GM10248 (cell line): Measurements from ENCODE around the gene BTRC.

Experiments
- CTCF ChIA-PET: fragments of 300-600 bp; sonication (Branson Sonifier 250); formaldehyde crosslinking; extraction: SDS; loops from one replicate; lab custom pipeline; 2021; ENCODE audit warnings: antibody characterized with exemption; lab: Yijun Ruan, JAX
- POLR2A ChIA-PET: fragments of 350-650 bp; sonication (Branson Sonifier 250); formaldehyde crosslinking; extraction: SDS; loops from one replicate; lab custom pipeline; 2020; ENCODE audit warnings: antibody characterized with exemption; lab: Yijun Ruan, JAX
- DNase-seq: peaks from one replicate; pipeline ENCODE4 v3.0.0; 2012; ENCODE audit errors: extremely low spot score
- TF ChIP-seq, protein P1 (sequence below): IDR thresholded peaks from 2 replicates; pipeline ENCODE4 v1.5.1; 2012; ENCODE audit warnings: mild to moderate bottlenecking, low read depth; ENCODE audit errors: extremely low read depth, missing control alignments, control extremely low read depth

Gene BTRC

GRCh38 chr10:101513733-101514132 lies 159.8 kb downstream of the BTRC start:
- CTCF ChIA-PET, result interaction anchor here (1.5 kb wide), 1 partner anchor 26 kb away, joined by 3 read pairs; no protein-coding TSS in a partner anchor
- no peak for DNase-seq
- POLR2A ChIA-PET, result no interaction called here
- TF ChIP-seq, protein P1, sequence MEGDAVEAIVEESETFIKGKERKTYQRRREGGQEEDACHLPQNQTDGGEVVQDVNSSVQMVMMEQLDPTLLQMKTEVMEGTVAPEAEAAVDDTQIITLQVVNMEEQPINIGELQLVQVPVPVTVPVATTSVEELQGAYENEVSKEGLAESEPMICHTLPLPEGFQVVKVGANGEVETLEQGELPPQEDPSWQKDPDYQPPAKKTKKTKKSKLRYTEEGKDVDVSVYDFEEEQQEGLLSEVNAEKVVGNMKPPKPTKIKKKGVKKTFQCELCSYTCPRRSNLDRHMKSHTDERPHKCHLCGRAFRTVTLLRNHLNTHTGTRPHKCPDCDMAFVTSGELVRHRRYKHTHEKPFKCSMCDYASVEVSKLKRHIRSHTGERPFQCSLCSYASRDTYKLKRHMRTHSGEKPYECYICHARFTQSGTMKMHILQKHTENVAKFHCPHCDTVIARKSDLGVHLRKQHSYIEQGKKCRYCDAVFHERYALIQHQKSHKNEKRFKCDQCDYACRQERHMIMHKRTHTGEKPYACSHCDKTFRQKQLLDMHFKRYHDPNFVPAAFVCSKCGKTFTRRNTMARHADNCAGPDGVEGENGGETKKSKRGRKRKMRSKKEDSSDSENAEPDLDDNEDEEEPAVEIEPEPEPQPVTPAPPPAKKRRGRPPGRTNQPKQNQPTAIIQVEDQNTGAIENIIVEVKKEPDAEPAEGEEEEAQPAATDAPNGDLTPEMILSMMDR, result no peak

DNA sequence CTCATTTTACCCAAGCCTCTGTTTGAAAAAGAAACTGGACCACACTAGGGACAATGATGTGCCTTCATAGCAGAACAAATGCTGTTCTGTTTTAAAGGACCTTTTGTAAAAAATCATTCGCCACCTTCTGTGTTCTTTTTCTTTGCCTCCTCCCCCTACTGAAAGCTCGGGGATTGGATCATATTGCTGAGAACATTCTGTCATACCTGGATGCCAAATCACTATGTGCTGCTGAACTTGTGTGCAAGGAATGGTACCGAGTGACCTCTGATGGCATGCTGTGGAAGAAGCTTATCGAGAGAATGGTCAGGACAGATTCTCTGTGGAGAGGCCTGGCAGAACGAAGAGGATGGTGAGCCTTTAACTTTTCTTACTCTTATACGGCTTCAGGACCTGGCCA lies 171.9 kb downstream of the BTRC start:
- DNase-seq, result no peak
- TF ChIP-seq, protein P1, result no peak
- ChIA-PET CTCF (interaction anchor here (0.6 to 1.7 kb wide), 3 partner anchors 18 to 312 kb away, joined by 3 to 5 read pairs (median 5); no protein-coding TSS in a partner anchor), POLR2A (no interaction called here)

- ChIA-PET CTCF (interaction anchor here (1.2 to 1.5 kb wide), 2 partner anchors 41 to 85 kb away, joined by 4 to 6 read pairs; no protein-coding TSS in a partner anchor), POLR2A (no interaction called here)
- TF ChIP-seq, protein P1, result no peak
- DNase-seq, result no peak
These were observed 175.2 kb downstream of the BTRC start for GRCh38 chr10:101529207-101529606.

- POLR2A ChIA-PET, result no interaction called here
These were observed 176.0 kb downstream of the BTRC start for GRCh38 chr10:101529725-101530553.

DNA sequence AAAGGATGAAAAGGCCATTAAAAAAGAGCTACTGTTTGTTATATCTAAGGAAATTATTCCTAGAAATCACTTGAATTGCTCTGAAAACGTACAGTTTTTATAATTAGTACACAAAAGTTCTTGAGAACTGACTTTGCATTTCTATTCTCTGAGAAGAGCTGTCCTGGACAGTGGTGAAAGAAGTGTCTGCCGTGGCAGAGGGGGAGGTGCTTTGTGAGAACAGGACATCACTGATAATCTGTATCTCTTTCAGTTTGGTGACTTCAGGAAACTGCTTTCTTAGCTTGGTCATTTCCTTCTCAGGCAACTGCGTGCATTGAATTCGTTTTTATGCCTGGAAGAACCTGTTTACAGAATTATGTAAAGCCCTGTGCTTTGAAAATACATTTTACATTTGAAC lies 182.0 kb downstream of the BTRC start:
- POLR2A ChIA-PET, result interaction anchor here (0.5 kb wide), 1 partner anchor 17 kb away, joined by 5 read pairs; no protein-coding TSS in a partner anchor
- peak; percentile 27 for DNase-seq
- CTCF ChIA-PET, result interaction anchor here (0.7 to 2.5 kb wide), 4 partner anchors 9 to 34 kb away, joined by 3 to 10 read pairs (median 4); no protein-coding TSS in a partner anchor
- TF ChIP-seq, protein P1, result no peak

More at GRCh38 chr10:101529725-101530553, 176.0 kb downstream of the BTRC start:
- DNase-seq, result no peak
- CTCF ChIA-PET, result interaction anchor here (1.2 to 1.5 kb wide), 2 partner anchors 41 to 86 kb away, joined by 4 to 6 read pairs; no protein-coding TSS in a partner anchor
- TF ChIP-seq, protein P1, result no peak

- ChIA-PET CTCF (interaction anchor here (0.7 to 2.5 kb wide), 5 partner anchors 8 to 139 kb away, joined by 3 to 10 read pairs (median 3); no protein-coding TSS in a partner anchor), POLR2A (no interaction called here)
- TF ChIP-seq, protein P1, result peak; percentile 37
- peak; percentile 45 for DNase-seq
These were observed 182.8 kb downstream of the BTRC start for GRCh38 chr10:101536800-101537199.
